H1 (cell line): Measurements from ENCODE around the gene SHISA7. TPM values are rescaled to one million over a fixed set of nuclear protein-coding genes. Genes with fewer than 3 reads are reported as not detected.

Experiments used
- CTCF ChIA-PET: fragments of 300-600 bp; sonication (Branson Sonifier 250); formaldehyde crosslinking; loops from one replicate; lab custom pipeline; 2021; ENCODE audit not compliant: partially characterized antibody; lab: Charles Lee
- POLR2A ChIA-PET: fragments of 300-600 bp; sonication (Branson Sonifier 250); formaldehyde crosslinking; loops from one replicate; lab custom pipeline; 2021; ENCODE audit warnings: inconsistent platforms; ENCODE audit not compliant: partially characterized antibody; lab: Charles Lee
- DNase-seq, 2 experiments: peaks; one replicate each; pipeline versions ENCODE4 v3.0.0 to v3.0.0-alpha.2; 2010 to 2022; ENCODE audit warnings: low spot score in 2 of 2, low read depth in 1 of 2, mixed read lengths in 1 of 2
- FAIRE-seq: peaks from 2 replicates; lab custom pipeline; 2011; peaks lifted over from hg19 to GRCh38; lab: Jason Lieb, UNC
- H2AFZ ChIP-seq: 2 replicates; pipeline ENCODE4 v1.8.1; 2012; ENCODE audit warnings: low read length, inconsistent platforms
- H2AK5ac ChIP-seq: 2 replicates; pipeline ENCODE4 v1.6.1; 2013; ENCODE audit warnings: low read depth, low read length
- H2BK120ac ChIP-seq: replicated peaks from 2 replicates; pipeline ENCODE3; 2013; ENCODE audit warnings: low read depth, low read length, inconsistent platforms
- H2BK12ac ChIP-seq: 2 replicates; pipeline ENCODE4 v1.6.1; 2013; ENCODE audit warnings: low read depth, low read length
- H2BK15ac ChIP-seq: 2 replicates; pipeline ENCODE4 v1.6.1; 2013; ENCODE audit warnings: low read length
- H2BK20ac ChIP-seq: 2 replicates; pipeline ENCODE4 v1.6.1; 2013; ENCODE audit warnings: low read length
- H2BK5ac ChIP-seq: 2 replicates; pipeline ENCODE4 v1.6.1; 2013; ENCODE audit warnings: low read depth, low read length
- H3K14ac ChIP-seq: 2 replicates; pipeline ENCODE4 v1.6.1; 2013; ENCODE audit warnings: inconsistent platforms; ENCODE audit not compliant: insufficient read length
- H3K18ac ChIP-seq: 2 replicates; pipeline ENCODE4 v1.6.1; 2013; ENCODE audit warnings: low read length; ENCODE audit errors: extremely low read depth
- H3K23ac ChIP-seq: 2 replicates; pipeline ENCODE4 v1.6.1; 2013; ENCODE audit warnings: inconsistent platforms; ENCODE audit not compliant: insufficient read length
- H3K23me2 ChIP-seq: 2 replicates; pipeline ENCODE4 v1.6.1; 2013; ENCODE audit warnings: low read depth, low read length
- H3K27ac ChIP-seq: 2 replicates; pipeline ENCODE4 v1.6.1; 2011; ENCODE audit warnings: low read depth, low read length, inconsistent platforms
- H3K27me3 ChIP-seq, 4 experiments: replicated peaks in 1 of 4; 1 replicate in 1 of 4; 2 replicates in 3 of 4; pipeline versions ENCODE4 v1.6.1 to v1.8.1; 2011 to 2013; ENCODE audit warnings: low read length in 3 of 4, mild to moderate bottlenecking in 3 of 4, inconsistent platforms in 2 of 4, mixed read lengths in 2 of 4, moderate library complexity in 1 of 4; ENCODE audit not compliant: control insufficient read depth in 3 of 4, insufficient read depth in 3 of 4; ENCODE audit errors: extremely low read depth in 1 of 4
- H3K36me3 ChIP-seq, 4 experiments: 2 replicates each; pipeline versions ENCODE4 v1.6.1 to v1.8.1; 2011 to 2013; ENCODE audit warnings: mild to moderate bottlenecking in 4 of 4, low read length in 3 of 4, moderate library complexity in 2 of 4, control low read depth in 1 of 4, inconsistent platforms in 1 of 4; ENCODE audit not compliant: insufficient read depth in 4 of 4, control insufficient read depth in 2 of 4
- H3K4ac ChIP-seq: replicated peaks from 2 replicates; pipeline ENCODE3; 2013; ENCODE audit warnings: low read length, low read depth, mixed read lengths, inconsistent platforms; ENCODE audit not compliant: insufficient read length
- H3K4me1 ChIP-seq, 4 experiments: replicated peaks in 1 of 4; 1 replicate in 1 of 4; 2 replicates in 3 of 4; pipeline versions ENCODE4 v1.6.1 to v1.8.1; 2011 to 2013; ENCODE audit warnings: low read length in 3 of 4, inconsistent platforms in 2 of 4, mixed read lengths in 1 of 4; ENCODE audit not compliant: insufficient read depth in 4 of 4, control insufficient read depth in 3 of 4
- H3K4me2 ChIP-seq, 2 experiments: 2 replicates each; pipeline versions ENCODE4 v1.6.1 to v1.8.1; 2011 to 2013; ENCODE audit warnings: low read depth in 2 of 2, low read length in 2 of 2, control low read depth in 1 of 2, inconsistent platforms in 1 of 2, mild to moderate bottlenecking in 1 of 2; ENCODE audit not compliant: insufficient read depth in 1 of 2
- H3K4me3 ChIP-seq, 4 experiments: fragments of 200-600, 300-600 bp in 1 of 4; sonication (generic), shearing (Covaris generic), sonication (Bioruptor Twin) in 1 of 4; 2 replicates each; pipeline versions ENCODE4 v1.5.1 to v1.8.1; 2011 to 2016; ENCODE audit warnings: low read length in 4 of 4, low read depth in 3 of 4, control low read depth in 2 of 4, inconsistent platforms in 2 of 4, mild to moderate bottlenecking in 2 of 4, mixed read lengths in 1 of 4, moderate library complexity in 1 of 4; ENCODE audit not compliant: insufficient read depth in 2 of 4; ENCODE audit errors: extremely low read depth in 1 of 4
- H3K56ac ChIP-seq: replicated peaks from 2 replicates; pipeline ENCODE3; 2013; ENCODE audit warnings: low read depth, mild to moderate bottlenecking, mixed read lengths, low read length, inconsistent platforms; ENCODE audit not compliant: insufficient read length
- H3K79me1 ChIP-seq: 2 replicates; pipeline ENCODE4 v1.6.1; 2013; ENCODE audit warnings: low read depth, low read length, control low read depth
- H3K79me2 ChIP-seq, 2 experiments: 2 replicates each; pipeline versions ENCODE4 v1.6.1 to v1.8.1; 2012 to 2013; ENCODE audit warnings: low read length in 2 of 2, mild to moderate bottlenecking in 2 of 2, inconsistent platforms in 1 of 2; ENCODE audit not compliant: insufficient read depth in 2 of 2, control insufficient read depth in 1 of 2
- H3K9ac ChIP-seq, 4 experiments: replicated peaks in 1 of 4; 1 replicate in 1 of 4; 2 replicates in 3 of 4; pipeline versions ENCODE4 v1.6.1 to v1.8.1; 2011 to 2013; ENCODE audit warnings: low read depth in 3 of 4, low read length in 3 of 4, control low read depth in 2 of 4, mild to moderate bottlenecking in 2 of 4, moderate library complexity in 2 of 4, inconsistent platforms in 1 of 4; ENCODE audit errors: extremely low read depth in 1 of 4
- H3K9me3 ChIP-seq, 2 experiments: 2 replicates each; pipeline versions ENCODE4 v1.6.1 to v1.8.1; 2012 to 2013; ENCODE audit warnings: mild to moderate bottlenecking in 2 of 2, moderate library complexity in 2 of 2, control low read depth in 1 of 2, inconsistent platforms in 1 of 2, low read depth in 1 of 2, low read length in 1 of 2, mixed read lengths in 1 of 2; ENCODE audit not compliant: insufficient read depth in 2 of 2
- H4K20me1 ChIP-seq, 2 experiments: replicated peaks in 1 of 2; 2 replicates each; pipeline versions ENCODE3 to v1.8.1; 2011 to 2013; ENCODE audit warnings: inconsistent platforms in 2 of 2, low read length in 2 of 2, mild to moderate bottlenecking in 1 of 2; ENCODE audit not compliant: insufficient read depth in 2 of 2, control insufficient read depth in 1 of 2
- H4K5ac ChIP-seq: 2 replicates; pipeline ENCODE4 v1.6.1; 2013; ENCODE audit warnings: low read length, low read depth, mixed read lengths, inconsistent platforms; ENCODE audit not compliant: insufficient read length
- H4K8ac ChIP-seq: 2 replicates; pipeline ENCODE4 v1.8.0; 2013; ENCODE audit warnings: mild to moderate bottlenecking, moderate library complexity, low read length, inconsistent platforms; ENCODE audit not compliant: insufficient read depth; ENCODE audit errors: extremely low read depth
- H4K91ac ChIP-seq: replicated peaks from 2 replicates; pipeline ENCODE3; 2013; ENCODE audit warnings: low read length, mixed read lengths, inconsistent platforms; ENCODE audit not compliant: insufficient read length
- BACH1 ChIP-seq: IDR thresholded peaks from 2 replicates; pipeline ENCODE4 v1.6.1; 2012; ENCODE audit warnings: low read length, improper control_type of control experiment
- CBX8 ChIP-seq: fragments of 300-800, 300-1000 bp; sonication (generic); IDR thresholded peaks from 2 replicates; pipeline ENCODE4 v1.7.1; 2016; ENCODE audit warnings: low read depth, low read length, borderline replicate concordance
- CEBPB ChIP-seq: IDR thresholded peaks from 2 replicates; pipeline ENCODE4 v1.6.1; 2012; ENCODE audit warnings: low read depth, low read length
- HDAC2 ChIP-seq, 2 experiments: fragments of 300-600 bp in 1 of 2; sonication (generic) in 1 of 2; IDR thresholded peaks; 2 replicates each; pipeline ENCODE4 v1.6.1; 2011 to 2012; ENCODE audit warnings: low read depth in 2 of 2, low read length in 2 of 2, mild to moderate bottlenecking in 2 of 2, moderate library complexity in 2 of 2, borderline replicate concordance in 1 of 2, inconsistent platforms in 1 of 2
- KDM1A ChIP-seq: fragments of 200-600, 300-600 bp; sonication (generic); IDR thresholded peaks from 2 replicates; pipeline ENCODE4 v1.7.1; 2016; ENCODE audit warnings: mild to moderate bottlenecking, low read length, borderline replicate concordance
- KDM4A ChIP-seq: IDR thresholded peaks from one replicate; pipeline ENCODE4 v1.7.1; 2012; ENCODE audit warnings: low read depth, mild to moderate bottlenecking, moderate library complexity, low read length, inconsistent platforms; ENCODE audit not compliant: severe bottlenecking
- WGBS, 2 experiments: shearing (Covaris generic) in 1 of 2; methylation state at CpG; one replicate each; pipeline versions ENCODE4 v1.1.6 to v1.1.7; 2013 to 2015; ENCODE audit warnings: low lambda C conversion rate in 2 of 2, mixed read lengths in 2 of 2, inconsistent platforms in 1 of 2, low coverage in 1 of 2, missing lambda C conversion rate in 1 of 2; ENCODE audit not compliant: insufficient replicate concordance in 2 of 2, insufficient coverage in 1 of 2, insufficient read length in 1 of 2; ENCODE audit errors: extremely low coverage in 1 of 2, missing lambda C conversion rate in 1 of 2; 5-methylcytosine and 5-hydroxymethylcytosine counted together
- polyA plus RNA-seq, 7 experiments: library from polyadenylated mRNA; depleted of rRNA in 3 of 7; stranded (reverse) in 5 of 7; unstranded in 2 of 7; fragments of >200 nt in 5 of 7; fragments of 200-250 nt in 2 of 7; gene quantifications; 1 replicate in 5 of 7; 2 replicates in 1 of 7; 4 replicates in 1 of 7; pipeline versions ENCODE4 v1.2.1 to v1.2.3, GENCODE V29; 2011 to 2013; ENCODE audit warnings: missing spikeins in 2 of 7, mixed read lengths in 2 of 7
- total RNA-seq: library from RNA; stranded (reverse); fragmentation: NEBNext Ultra II Directional; extraction: Animal tissue kit (Norgen Biotek cat#: 25700); gene quantifications from 2 replicates; pipeline ENCODE4 v1.2.1, GENCODE V29; 2021
- TF ChIP-seq, protein P1 (sequence below): IDR thresholded peaks from 2 replicates; pipeline ENCODE4 v1.6.1; 2011; ENCODE audit warnings: low read depth, mild to moderate bottlenecking, low read length; ENCODE audit not compliant: insufficient read depth
- TF ChIP-seq, protein P2 (sequence below): IDR thresholded peaks from 2 replicates; pipeline ENCODE4 v1.6.1; 2012; ENCODE audit warnings: low read length, inconsistent platforms

SHISA7 gene
- total and polyA plus RNA-seq, 2 of the 8 experiments (the other 6 are each of a cell fraction or from before 2014, with no cell fraction given) = 0.76 to 1.0 TPM

DNA sequence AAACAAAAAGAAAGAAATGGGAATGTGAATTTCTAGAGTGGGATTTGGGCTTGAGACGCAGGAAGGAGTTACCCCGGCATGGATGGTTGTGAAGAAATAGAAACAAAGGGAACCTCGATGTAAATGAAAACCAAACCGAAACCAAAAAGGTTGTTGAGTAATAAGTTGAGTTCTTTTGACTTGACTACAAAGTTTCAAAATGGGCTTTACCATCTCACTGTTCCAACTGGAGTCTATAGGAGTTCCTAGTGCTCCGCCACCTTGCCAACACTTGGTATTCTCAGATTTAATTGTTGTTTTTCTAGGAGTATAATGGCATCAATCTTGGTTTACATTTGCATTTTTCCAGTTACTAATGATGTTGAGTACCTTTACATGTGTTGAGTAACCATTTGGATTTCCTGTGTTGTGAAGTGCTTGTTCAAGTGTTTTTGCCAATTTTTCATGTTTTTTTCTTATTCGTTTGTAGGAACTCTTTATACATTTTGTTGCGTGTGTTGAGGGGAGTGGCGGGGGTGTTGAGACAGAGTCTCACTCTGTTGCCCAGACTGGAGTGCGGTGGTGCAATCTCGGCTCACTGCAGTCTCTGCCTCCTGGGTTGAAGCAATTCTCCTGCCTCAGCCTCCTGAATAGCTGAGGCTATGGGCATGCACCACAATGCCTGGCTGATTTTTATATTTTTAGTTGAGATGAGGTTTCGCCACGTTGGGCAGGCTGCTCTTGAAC is 44.7 kb downstream of the SHISA7 start:
- Histone ChIP-seq H3K27ac (no peak overlapping the region), H2BK15ac (no peak overlapping the region), H3K9me3 (no peaks in the 10 kb centered on the region), H4K20me1 (peaks cover 16 to 21% of the 10 kb centered on the region in 2 experiments), H2AK5ac (no peak overlapping the region), H3K79me2 (0 out of 4 replicates have a peak, but pooled peaks cover 0 to 4% of the 10 kb centered on the region in 2 experiments), H2BK20ac (no peak overlapping the region), H2AFZ (no peak overlapping the region), H3K4me3 (no peak overlapping the region), H3K36me3 (peaks cover 15 to 29% (median 25%) of the 10 kb centered on the region in 4 experiments; a peak in 7 of 8 replicates), H4K8ac (no peak overlapping the region), H3K14ac (no peak overlapping the region), H4K5ac (no peak overlapping the region), H3K9ac (no peak overlapping the region), H3K4me2 (no peak overlapping the region), H2BK120ac (no peak overlapping the region), H3K4ac (no peak overlapping the region), H2BK12ac (no peak overlapping the region), H3K56ac (no peak overlapping the region), H3K4me1 (peaks cover 0 to under 1% (median under 1%) of the 10 kb centered on the region in 4 experiments; a peak in 4 of 7 replicates), H3K23ac (no peak overlapping the region), H4K91ac (no peak overlapping the region), H3K27me3 (no peaks in the 10 kb centered on the region), H3K79me1 (no peaks in the 10 kb centered on the region), H2BK5ac (no peak overlapping the region), H3K23me2 (no peaks in the 10 kb centered on the region), H3K18ac (no peak overlapping the region; the same call in 1 of the 2 replicates)
- TF ChIP-seq CBX8 (no peak), CEBPB (no peak), BACH1 (no peak), HDAC2 (IDR thresholded peaks at IDR 0.05; ENCODE audit: borderline replicate concordance in 1 of 2, low read depth in 2 of 2, low read length in 2 of 2) (no peak), KDM1A (no peak), KDM4A (no peak)
- TF ChIP-seq, protein P1, sequence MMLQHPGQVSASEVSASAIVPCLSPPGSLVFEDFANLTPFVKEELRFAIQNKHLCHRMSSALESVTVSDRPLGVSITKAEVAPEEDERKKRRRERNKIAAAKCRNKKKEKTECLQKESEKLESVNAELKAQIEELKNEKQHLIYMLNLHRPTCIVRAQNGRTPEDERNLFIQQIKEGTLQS = no peak
- TF ChIP-seq, protein P2, sequence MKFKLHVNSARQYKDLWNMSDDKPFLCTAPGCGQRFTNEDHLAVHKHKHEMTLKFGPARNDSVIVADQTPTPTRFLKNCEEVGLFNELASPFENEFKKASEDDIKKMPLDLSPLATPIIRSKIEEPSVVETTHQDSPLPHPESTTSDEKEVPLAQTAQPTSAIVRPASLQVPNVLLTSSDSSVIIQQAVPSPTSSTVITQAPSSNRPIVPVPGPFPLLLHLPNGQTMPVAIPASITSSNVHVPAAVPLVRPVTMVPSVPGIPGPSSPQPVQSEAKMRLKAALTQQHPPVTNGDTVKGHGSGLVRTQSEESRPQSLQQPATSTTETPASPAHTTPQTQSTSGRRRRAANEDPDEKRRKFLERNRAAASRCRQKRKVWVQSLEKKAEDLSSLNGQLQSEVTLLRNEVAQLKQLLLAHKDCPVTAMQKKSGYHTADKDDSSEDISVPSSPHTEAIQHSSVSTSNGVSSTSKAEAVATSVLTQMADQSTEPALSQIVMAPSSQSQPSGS = no peak
- no peak for FAIRE-seq
- ChIA-PET CTCF (interaction anchor here (1.1 to 3.5 kb wide), 4 partner anchors 19 to 106 kb away, joined by 4 to 16 read pairs (median 6); no protein-coding TSS in a partner anchor), POLR2A (interaction anchor here (0.9 to 34.6 kb wide), 12 partner anchors 4 to 206 kb away, joined by 3 to 874 read pairs (median 8); partner anchors contain the start of genes IL11, KMT5C, RPL28 and TMEM190)
- 86% methylated on average over 12 of the region's 12 CpGs; no CpG with 5 or more reads in 1 of the 2 experiments for WGBS, 2 experiments
- DNase-seq = no peak
